Activated gamma-delta T cell treated with Interleukin-2 at 50 U/mL for 16 hours (primary cell): ENCODE measurements around the gene PDC.

ENCODE experiments used
- DNase-seq: peaks from one replicate; pipeline ENCODE4 v3.0.0-alpha.2; 2020

The PDC gene

GRCh38 chr1:186461014-186461413 is at the start of gene PDC:
PDC (minus strand) TSS chr1:186461114; CDS start chr1:186449459, 11,655 bp downstream.
- no peak for DNase-seq

DNA sequence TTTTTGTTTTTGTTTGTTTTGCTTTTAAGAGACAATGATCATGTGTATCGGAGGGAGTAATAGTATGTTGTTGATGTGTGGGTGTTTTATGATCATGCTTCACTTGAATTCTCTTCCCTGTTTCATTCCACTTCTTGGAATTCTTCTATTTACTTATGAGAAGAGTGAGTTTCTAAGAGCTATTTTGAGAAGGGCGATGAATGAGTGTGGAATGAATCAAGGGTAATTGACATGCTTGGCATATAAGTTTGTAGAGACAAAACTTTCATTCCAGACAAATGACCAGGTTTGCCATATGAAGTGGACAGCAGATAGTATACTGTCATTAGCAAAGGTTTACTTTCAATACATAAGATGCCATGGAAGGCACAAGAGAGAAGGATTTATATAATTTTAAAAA is 42.3 kb upstream of the PDC start:
- DNase-seq, result no peak

DNA sequence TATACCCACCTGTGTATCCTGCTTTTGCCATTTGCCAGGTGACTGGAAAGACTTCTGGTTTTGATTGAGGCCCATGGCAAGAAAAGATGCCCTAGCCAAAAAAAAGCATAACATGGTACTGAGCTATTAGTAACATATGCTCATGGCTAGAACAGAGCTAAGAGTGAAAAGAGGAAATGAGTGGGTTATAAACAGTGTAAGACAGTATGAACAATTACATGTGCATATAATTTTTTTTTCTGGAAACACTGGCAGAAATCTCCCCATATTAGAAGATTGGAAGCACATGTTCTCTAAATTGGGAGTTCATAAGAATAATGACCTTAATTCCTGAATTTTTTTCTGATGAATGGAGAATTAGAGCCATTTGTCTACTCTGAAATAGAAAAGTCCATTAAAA is 41.2 kb upstream of the PDC start:
- DNase-seq, result no peak

GRCh38 chr1:186500804-186501203 is 39.9 kb upstream of the PDC start:
- no peak for DNase-seq

DNA sequence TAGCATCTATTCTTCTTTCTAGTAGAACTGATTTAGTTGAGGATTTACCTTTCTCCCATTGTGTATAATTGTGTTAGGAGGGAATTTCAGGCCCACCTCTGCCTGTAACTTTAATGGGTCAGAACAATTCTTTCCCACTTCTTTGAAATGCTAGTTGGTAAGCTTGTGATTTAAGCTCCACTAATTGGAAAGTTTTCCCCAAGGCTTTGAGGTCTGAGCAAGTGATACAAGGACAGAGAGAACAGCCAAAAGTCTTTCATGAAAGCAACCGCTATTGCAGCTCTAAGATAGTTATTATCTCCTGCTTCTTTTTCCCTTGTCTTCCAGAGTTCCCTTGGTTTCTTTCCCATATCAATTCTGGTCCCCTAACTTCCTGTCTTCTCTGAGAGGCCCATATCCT is 38.7 kb upstream of the PDC start:
- no peak for DNase-seq

DNA sequence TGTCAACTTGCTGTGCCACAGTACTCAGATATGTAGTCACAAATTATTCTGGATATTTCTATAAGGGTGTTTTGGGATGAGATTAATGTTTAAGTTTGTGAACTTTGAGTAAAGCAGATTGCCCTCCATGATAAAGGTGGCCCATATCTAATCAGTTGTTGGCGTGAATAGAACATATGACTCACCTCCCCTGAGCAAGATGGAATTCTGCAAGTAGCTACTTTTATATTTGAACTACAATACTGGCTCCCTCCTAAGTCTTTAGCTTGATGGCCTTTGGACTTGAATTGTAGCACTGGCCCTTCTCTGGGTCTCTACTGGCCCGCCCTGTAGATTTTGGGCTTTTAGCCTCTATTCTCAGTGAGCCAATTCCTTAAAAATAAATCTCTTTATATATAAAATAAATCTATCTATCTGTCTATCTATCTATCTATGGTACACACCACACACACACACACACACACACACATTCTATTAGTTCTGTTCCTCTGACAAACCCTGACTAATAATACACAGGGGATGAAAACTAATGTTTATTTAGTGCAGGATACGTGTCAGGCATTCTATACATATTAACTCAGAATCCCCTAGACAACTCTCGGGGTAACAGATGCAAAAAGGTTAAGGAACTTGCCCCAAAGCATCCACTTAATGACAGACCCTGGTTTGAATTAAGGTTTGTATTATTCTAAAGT is 37.9 kb upstream of the PDC start:
- DNase-seq, result no peak

- DNase-seq, result no peak
Observed at GRCh38 chr1:186498071-186498470, 37.2 kb upstream of the PDC start.

DNA sequence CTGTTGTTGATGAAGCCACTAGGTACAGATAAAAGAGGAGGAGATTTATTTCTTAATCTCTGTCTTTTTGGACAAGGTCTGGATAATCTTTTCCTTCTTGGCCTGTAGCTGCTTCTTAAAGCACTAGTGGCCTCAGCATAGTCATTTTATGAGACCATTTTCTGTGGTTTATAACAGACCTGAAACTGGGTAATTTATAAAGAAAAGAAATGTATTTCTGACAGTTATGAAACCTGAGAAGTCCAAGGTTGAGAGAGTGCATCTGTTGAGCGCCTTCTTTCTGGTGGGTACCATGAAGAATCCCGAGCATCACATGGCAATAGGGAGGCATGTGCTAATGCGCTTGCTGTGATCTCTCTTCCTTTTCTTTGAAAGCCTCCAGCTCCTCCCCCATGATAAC is 36.7 kb upstream of the PDC start:
- DNase-seq, result no peak

DNA sequence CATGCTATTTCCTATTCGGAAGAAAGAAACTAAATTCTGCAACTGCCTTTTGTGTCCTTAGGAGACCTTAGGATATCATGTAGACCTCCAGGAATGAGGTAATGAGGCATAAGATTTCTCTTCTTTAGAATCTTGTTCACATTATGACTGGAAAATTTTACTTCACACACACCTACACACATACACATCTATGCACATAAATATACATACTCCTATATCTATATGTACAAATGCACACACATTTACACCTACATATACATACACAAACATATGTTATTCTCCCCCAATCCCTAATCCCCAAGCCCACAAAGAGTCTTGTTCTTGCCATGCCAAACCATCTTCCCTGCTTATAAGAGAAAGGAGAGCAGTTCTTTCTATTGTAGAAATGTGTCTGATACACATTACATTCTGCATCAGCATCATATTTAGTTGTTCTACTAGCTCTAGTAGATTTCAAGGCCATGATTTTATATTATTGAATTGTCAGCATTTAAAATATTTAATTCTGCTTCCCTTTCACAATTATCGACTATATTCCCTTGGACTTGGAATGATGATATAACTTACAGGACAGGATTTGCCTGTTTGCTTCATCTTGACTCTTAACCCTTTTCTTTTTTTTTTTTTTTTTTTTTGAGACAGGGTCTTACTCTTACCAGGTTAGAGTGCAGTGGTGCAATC is 35.4 kb upstream of the PDC start:
- no peak for DNase-seq

- DNase-seq, result no peak
Observed at GRCh38 chr1:186494832-186495271, 33.9 kb upstream of the PDC start.

- DNase-seq, result no peak
Observed at GRCh38 chr1:186492531-186493291, 31.8 kb upstream of the PDC start.

DNA sequence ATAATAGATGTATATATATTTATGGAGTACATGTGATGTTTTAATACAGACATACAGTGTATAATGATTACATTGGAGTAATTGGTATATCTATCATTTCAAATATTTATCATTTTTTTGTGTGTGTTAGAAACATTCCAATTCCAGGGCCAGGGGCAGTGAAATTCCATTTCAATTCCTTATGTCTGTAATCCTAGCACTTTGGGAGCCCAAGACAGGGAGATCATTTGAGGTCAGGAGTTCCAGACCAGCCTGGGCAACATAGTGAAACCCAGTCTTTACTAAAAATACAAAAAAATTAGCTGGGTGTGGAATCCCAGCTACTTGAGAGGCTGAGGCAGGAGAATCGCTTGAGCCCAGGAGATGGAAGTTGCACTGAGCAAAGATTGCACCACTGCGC is 30.4 kb upstream of the PDC start:
- no peak for DNase-seq

- no peak for DNase-seq
Observed at GRCh38 chr1:186487163-186487562, 26.2 kb upstream of the PDC start.

GRCh38 chr1:186486061-186486460 is 25.1 kb upstream of the PDC start:
- DNase-seq, result no peak

DNA sequence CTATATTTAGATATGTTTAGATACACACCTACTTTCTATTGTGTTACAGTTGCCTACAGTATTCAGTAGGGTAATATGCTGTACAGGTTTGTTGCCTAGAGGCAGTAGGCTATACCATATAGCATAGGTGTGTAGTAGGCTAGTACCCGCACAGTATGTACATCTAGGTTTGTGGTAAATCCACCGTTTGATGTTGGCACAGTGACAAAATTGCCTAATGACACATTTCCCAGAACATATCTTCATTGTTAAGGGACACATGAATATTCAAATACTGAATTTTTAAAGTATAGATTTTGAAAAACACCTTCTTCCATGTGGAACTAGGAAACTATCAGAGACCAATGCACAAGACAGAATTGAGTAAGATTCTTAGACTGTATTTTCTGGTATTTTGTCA is 22.6 kb upstream of the PDC start:
- no peak for DNase-seq

DNA sequence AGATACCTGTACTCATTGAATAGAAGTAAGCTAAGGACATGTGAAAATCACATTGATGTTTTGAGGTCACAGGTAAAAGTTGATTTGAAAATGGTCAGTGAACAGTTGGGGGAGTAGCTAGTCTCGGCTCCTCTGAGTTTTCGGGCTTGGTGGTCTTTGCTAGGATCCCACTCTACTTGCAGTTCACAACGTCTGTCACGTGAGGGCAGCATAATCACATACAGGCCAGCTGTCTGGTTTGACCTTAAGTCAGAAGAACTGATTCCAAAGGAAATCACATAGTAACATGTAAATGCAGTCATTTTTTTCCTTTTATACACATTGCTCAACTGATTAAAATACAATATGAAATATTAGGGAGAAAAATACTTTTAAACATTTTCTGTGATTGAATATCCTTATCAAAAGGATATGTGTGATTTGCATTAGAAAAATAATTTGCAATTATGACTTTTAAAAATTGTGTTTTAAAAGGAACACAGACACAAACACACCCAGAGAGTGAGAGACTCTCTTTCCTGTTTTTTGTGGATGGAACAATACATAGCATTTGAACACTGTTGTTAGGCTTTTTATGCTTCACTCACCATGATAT is 21.8 kb upstream of the PDC start:
- peak; percentile 19 for DNase-seq

DNA sequence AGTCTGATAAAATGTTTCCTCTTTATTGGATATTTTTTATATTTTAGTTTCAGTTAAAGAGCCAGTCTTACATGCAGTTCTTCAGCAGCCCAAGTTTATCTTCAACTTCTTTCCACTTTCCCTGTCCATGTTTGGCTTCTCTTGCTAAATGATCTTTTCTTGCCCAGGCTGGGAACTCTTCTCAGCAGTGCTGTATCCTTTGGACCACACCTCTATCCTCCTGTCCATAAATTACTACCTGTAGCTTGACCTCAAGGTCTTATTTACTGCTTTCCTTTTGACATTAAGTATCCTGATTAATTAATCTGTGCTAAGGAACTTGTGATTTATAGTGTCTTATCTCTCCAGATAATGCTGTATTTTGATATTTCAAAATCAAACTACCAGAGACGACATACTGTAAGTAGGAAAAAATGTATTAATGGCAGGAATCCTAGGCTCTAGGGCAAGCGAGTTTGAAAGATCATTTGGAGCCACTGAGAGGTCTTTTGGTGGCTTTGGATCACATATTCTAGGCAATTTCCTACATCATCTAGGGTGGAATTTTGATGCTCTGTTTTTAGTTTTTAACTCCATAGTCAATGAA is 20.5 kb upstream of the PDC start:
- no peak for DNase-seq

DNA sequence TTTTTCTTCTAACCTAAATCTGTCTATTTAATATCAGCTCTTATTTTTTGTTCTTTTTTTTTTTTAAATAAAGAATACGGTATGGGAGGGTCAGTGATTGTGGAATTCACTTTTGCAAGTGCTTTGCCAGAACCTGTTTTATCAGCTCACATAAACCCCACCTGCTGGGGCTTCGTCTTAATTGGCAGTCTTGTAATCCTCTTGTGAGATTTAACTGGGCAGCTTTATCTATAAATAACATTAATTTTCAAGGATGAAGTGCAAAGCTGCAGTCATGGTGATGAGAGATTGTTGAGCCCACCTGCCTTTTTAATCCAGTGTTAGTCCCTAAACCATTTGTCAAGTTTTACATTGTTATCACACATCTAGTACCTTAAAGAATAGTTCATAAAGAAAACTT is 18.2 kb upstream of the PDC start:
- DNase-seq, result no peak

- DNase-seq, result no peak
Observed at GRCh38 chr1:186476264-186477040, 15.5 kb upstream of the PDC start.

GRCh38 chr1:186474208-186474607 is 13.3 kb upstream of the PDC start:
- no peak for DNase-seq

- DNase-seq, result no peak
Observed at GRCh38 chr1:186473047-186473446, 12.1 kb upstream of the PDC start.

DNA sequence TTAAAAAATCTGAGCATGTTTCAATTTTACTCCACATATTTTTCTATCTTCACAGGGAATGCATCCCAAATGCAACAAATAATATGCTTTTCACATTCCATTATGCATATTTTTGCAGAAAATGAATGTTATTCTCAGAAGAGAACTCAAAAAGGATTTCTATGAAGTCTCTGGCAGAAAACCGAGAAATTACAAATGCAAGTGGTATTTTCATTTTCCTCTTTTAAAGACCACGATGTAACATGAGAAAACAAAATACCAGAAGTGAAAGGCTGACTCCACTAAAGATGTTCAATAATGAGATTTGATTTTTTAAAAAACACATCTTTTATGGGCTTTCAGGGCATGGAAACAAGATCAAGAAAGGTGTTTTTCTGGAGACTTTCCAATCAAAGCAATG is 5.0 kb upstream of the PDC start:
- DNase-seq, result no peak
